Hepatocyte (in vitro differentiated cells): Measurements from ENCODE around the gene AUTS2.

Experiments used
- EZH2 ChIP-seq: fragments of 200-600 bp; sonication (generic); IDR thresholded peaks from 2 replicates; pipeline ENCODE4 v1.6.1; 2016; ENCODE audit warnings: antibody characterized with exemption, mild to moderate bottlenecking, borderline replicate concordance
- EZH2phosphoT487 ChIP-seq: fragments of 200-600 bp; sonication (generic); IDR thresholded peaks from one replicate; pipeline ENCODE4 v1.6.1; 2018; ENCODE audit warnings: antibody characterized with exemption, mild to moderate bottlenecking, low read depth, moderate library complexity; ENCODE audit not compliant: unreplicated experiment, severe bottlenecking
- TF ChIP-seq, protein P1 (sequence below): fragments of 200-600 bp; sonication (generic); IDR thresholded peaks from 2 replicates; pipeline ENCODE4 v1.5.1; 2016; ENCODE audit warnings: antibody characterized with exemption, mild to moderate bottlenecking; ENCODE audit not compliant: poor library complexity

GRCh38 chr7:69622014-69622835, 23.9 kb downstream of the AUTS2 start:
- no peak for TF ChIP-seq EZH2
- TF ChIP-seq, protein P1, sequence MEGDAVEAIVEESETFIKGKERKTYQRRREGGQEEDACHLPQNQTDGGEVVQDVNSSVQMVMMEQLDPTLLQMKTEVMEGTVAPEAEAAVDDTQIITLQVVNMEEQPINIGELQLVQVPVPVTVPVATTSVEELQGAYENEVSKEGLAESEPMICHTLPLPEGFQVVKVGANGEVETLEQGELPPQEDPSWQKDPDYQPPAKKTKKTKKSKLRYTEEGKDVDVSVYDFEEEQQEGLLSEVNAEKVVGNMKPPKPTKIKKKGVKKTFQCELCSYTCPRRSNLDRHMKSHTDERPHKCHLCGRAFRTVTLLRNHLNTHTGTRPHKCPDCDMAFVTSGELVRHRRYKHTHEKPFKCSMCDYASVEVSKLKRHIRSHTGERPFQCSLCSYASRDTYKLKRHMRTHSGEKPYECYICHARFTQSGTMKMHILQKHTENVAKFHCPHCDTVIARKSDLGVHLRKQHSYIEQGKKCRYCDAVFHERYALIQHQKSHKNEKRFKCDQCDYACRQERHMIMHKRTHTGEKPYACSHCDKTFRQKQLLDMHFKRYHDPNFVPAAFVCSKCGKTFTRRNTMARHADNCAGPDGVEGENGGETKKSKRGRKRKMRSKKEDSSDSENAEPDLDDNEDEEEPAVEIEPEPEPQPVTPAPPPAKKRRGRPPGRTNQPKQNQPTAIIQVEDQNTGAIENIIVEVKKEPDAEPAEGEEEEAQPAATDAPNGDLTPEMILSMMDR: no peak
- no peak for TF ChIP-seq EZH2phosphoT487
